Measurements from ENCODE around the gene EGF. TPM values are rescaled to one million over a fixed set of nuclear protein-coding genes. Genes with fewer than 3 reads are reported as not detected.

The EGF gene
- total RNA-seq, 2 donors from 2014 or later = 14.6 to 33.7 TPM

- no peak overlapping the region for H3K27ac Mint-ChIP-seq
- 89 to 100% methylated on average over 1 to 5 of the region's 5 CpGs for whole genome bisulfite sequencing, 2 experiments (ENCODE audit: insufficient coverage in 1 of 2, insufficient read length in 1 of 2)
- DNase-seq = no peak
- no peak for TF ChIP-seq CTCF (conservative IDR thresholded peaks at IDR 0.05)
- H3K27me3 Mint-ChIP-seq (ENCODE audit: insufficient read depth) = no peaks in the 10 kb centered on the region
- no peak overlapping the region for H3K4me3 ChIP-seq (ENCODE audit: low read length)
- no peaks in the 10 kb centered on the region for H3K9me3 ChIP-seq (ENCODE audit: control insufficient read depth, low read length)
- H3K4me1 Mint-ChIP-seq = peaks cover 21% of the 10 kb centered on the region
- no peaks in the 10 kb centered on the region for H3K27me3 ChIP-seq (ENCODE audit: control insufficient read depth, insufficient read depth, low read length, poor library complexity, severe bottlenecking)
- H3K9ac ChIP-seq (ENCODE audit: extremely low read depth, low read length, poor library complexity, severe bottlenecking) = no peak overlapping the region
- H3K9me3 Mint-ChIP-seq = no peaks in the 10 kb centered on the region
- H3K36me3 Mint-ChIP-seq (ENCODE audit: low read depth) = no peaks in the 10 kb centered on the region
- H3K4me1 ChIP-seq (ENCODE audit: control insufficient read depth, insufficient read depth, low read length) = peaks cover 14% of the 10 kb centered on the region
- peaks cover 11% of the 10 kb centered on the region for H3K36me3 ChIP-seq (ENCODE audit: control insufficient read depth, insufficient read depth, low read length)
- no peak overlapping the region for H3K4me3 Mint-ChIP-seq
- no peak overlapping the region for H3K27ac ChIP-seq (ENCODE audit: low read depth, low read length)
Observed at GRCh38 chr4:109979920-109980717, 67.4 kb downstream of the EGF start.

DNA sequence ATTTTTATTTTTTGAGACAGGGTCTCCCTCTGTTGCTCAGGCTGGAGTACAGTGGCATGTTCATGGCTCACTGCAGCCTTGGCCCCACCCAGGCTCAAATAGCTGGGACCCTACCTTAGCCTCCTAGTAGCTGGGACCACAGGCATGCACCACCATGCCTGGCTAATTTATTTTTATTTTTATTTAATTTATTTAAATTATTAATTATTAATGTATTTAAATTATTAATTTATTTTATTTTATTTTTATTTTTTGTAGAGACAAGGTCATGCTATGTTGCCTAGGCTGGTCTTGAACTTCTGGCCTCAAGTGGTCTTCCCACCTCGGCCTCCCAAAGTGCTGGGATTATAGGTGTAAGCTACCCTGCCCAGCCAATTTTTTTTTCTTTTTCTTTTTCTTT is 69.3 kb downstream of the EGF start:
- H3K36me3 Mint-ChIP-seq (ENCODE audit: low read depth) = no peaks in the 10 kb centered on the region
- H3K27me3 Mint-ChIP-seq (ENCODE audit: insufficient read depth) = no peaks in the 10 kb centered on the region
- 97% methylated on average over 1 of the region's 1 CpG; no CpG with 5 or more reads in 1 of the 2 experiments for WGBS, 2 experiments (ENCODE audit: insufficient coverage in 1 of 2, insufficient read length in 1 of 2)
- no peak for DNase-seq
- peaks cover 14% of the 10 kb centered on the region for H3K4me1 ChIP-seq (ENCODE audit: control insufficient read depth, insufficient read depth, low read length)
- no peak overlapping the region for H3K4me3 ChIP-seq (ENCODE audit: low read length)
- no peak overlapping the region for H3K27ac ChIP-seq (ENCODE audit: low read depth, low read length)
- H3K27me3 ChIP-seq (ENCODE audit: control insufficient read depth, insufficient read depth, low read length, poor library complexity, severe bottlenecking) = no peaks in the 10 kb centered on the region
- H3K9me3 ChIP-seq (ENCODE audit: control insufficient read depth, low read length) = no peaks in the 10 kb centered on the region
- H3K36me3 ChIP-seq (ENCODE audit: control insufficient read depth, insufficient read depth, low read length) = peaks cover 11% of the 10 kb centered on the region
- no peak for TF ChIP-seq CTCF (conservative IDR thresholded peaks at IDR 0.05)
- no peak overlapping the region for H3K4me3 Mint-ChIP-seq
- no peak overlapping the region for H3K9ac ChIP-seq (ENCODE audit: extremely low read depth, low read length, poor library complexity, severe bottlenecking)
- H3K9me3 Mint-ChIP-seq = no peaks in the 10 kb centered on the region
- H3K4me1 Mint-ChIP-seq = peaks cover 23% of the 10 kb centered on the region
- H3K27ac Mint-ChIP-seq = no peak overlapping the region

DNA sequence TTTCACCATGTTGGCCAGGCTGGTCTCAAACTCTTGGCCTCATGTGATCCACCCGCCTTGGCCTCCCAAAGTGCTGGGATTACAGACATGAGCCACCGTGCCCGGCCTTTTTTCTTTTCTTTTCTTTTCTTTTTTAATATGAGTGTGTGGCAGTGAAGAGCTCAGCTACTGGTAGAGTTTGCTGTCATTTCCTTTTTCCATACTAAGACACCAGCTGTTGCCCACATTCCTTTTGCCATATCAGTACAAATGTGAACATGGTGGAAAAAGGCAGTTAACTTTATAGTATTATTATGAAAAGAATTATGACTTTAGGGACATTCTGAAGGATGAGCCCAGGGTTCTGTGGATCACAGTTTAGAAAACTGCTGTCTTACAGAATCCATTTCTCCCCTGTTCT is 69.8 kb downstream of the EGF start:
- Histone ChIP-seq H3K27ac (ENCODE audit: low read depth, low read length) (no peak overlapping the region), H3K9ac (ENCODE audit: extremely low read depth, low read length, poor library complexity, severe bottlenecking) (no peak overlapping the region), H3K27me3 (ENCODE audit: control insufficient read depth, insufficient read depth, low read length, poor library complexity, severe bottlenecking) (no peaks in the 10 kb centered on the region), H3K9me3 (ENCODE audit: control insufficient read depth, low read length) (no peaks in the 10 kb centered on the region), H3K4me1 (ENCODE audit: control insufficient read depth, insufficient read depth, low read length) (peaks cover 14% of the 10 kb centered on the region), H3K4me3 (ENCODE audit: low read length) (no peak overlapping the region), H3K36me3 (ENCODE audit: control insufficient read depth, insufficient read depth, low read length) (peaks cover 11% of the 10 kb centered on the region)
- 78% methylated on average over 1 of the region's 3 CpGs; no CpG with 5 or more reads in 1 of the 2 experiments for WGBS, 2 experiments (ENCODE audit: insufficient coverage in 1 of 2, insufficient read length in 1 of 2)
- Mint-ChIP-seq H3K4me1 (peaks cover 23% of the 10 kb centered on the region), H3K36me3 (ENCODE audit: low read depth) (peaks cover under 1% of the 10 kb centered on the region), H3K4me3 (no peak overlapping the region), H3K27me3 (ENCODE audit: insufficient read depth) (no peaks in the 10 kb centered on the region), H3K27ac (no peak overlapping the region), H3K9me3 (no peaks in the 10 kb centered on the region)
- TF ChIP-seq CTCF (conservative IDR thresholded peaks at IDR 0.05) = no peak
- DNase-seq = no peak

Measured in endodermal cell (in vitro differentiated cells).